ENCODE results near the gene SPOUT1.

The SPOUT1 gene

DNA sequence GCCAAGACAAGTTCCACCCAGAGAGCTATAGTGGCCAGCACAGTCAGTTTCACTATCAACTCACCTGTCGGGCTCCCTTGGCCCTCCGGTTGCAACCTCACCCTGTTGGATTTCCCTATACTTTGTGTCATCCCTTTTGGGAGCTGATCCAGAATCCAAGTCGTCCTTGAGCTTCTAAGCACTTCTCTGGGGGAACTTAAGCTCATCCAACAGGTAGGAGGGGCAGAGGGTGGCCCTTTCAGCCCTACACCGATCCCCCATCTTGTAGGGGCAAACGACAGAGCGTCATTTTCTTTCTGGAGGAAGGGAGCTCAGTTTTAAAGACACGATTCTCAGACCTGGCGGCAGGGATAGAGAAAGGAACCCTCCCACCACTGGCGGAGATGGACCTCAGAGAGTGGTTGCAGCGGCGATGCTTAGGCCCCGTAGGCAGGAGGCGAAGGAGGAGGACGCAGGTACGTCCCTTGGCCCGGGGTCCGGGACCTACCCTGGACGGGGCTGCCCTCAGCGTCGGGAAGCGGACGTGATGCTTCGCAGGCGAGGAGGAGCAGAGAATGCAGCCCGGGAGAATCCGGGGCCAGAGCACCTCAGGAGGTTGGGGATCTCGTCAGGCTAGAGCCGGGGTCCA lies 58.4 kb downstream of the SPOUT1 start:
- no peak for DNase-seq

DNA sequence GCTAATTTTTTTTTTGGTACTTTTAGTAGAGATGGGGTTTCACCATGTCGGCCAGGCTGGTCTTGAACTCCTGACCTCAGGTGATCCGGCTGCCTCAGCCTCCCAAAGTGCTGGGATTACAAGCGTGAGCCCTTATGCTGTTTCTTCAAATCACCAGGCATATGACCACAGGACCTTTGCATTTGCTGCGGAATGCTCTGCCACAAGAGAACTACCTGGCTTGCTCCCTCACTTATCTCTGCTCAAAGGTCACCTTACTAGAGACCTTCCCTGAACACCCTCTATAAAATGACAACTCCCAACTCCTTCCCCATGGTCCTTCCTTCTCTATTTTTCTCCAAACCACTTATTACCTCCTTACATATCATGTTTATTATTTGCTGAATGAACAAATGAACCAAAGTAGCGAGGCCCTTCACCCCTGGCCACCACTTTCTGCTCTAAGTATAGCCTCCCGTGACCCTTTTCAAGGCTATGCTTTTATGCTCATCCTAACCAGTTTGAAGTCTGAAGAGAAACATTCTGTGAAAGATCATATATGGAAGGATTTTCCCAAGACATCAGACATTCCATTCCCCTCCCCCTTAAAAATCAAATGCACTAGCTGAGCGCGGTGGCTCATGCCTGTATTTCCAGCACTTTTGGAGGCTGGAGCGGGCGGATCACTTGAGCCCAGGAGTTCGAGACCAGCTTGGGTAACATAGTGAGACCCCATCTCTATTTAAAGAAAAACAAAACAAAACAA lies 59.1 kb downstream of the SPOUT1 start:
- DNase-seq, result no peak

Data from stimulated activated CD4-positive, alpha-beta T cell treated with anti-CD3 and anti-CD28 coated beads, Interleukin-4, amount 100 ng/mL, for 1 hour (primary cell).